Choroid plexus epithelial cell (primary cell): ENCODE data around the gene SMARCD3.

Experiments used
- DNase-seq: peaks from one replicate; pipeline ENCODE4 v3.0.0-alpha.2; 2010; ENCODE audit warnings: low read depth
- H3K4me3 ChIP-seq: 2 replicates; pipeline ENCODE4 v1.5.1; 2011; ENCODE audit warnings: low read depth, mild to moderate bottlenecking, control low read depth, low read length, moderate library complexity
- TF ChIP-seq, protein P1 (sequence below): conservative IDR thresholded peaks from 2 replicates; pipeline ENCODE4 v1.5.1; 2011; ENCODE audit warnings: low read depth, mild to moderate bottlenecking, control low read depth, inconsistent platforms, low read length, moderate library complexity

SMARCD3 gene

DNA sequence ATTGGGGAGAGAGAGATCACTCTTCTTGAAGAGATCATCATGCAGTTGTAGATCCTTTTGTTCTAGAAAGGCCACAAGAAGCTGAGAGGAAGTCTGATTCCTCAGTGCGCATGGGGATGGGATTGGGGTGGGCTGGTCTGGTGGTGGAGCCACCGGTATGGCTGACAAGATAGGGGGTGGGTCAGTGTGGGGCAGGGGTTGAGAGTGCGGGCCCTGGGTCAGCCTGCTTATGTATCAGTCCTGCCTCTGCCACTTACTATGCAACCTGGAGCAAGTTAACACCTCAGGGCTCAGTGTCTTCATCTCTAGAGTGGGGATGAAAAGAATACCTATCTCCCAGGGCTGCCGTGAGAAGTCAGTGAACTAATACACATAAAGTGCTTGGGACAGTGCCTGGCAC, 8.0 kb downstream of the SMARCD3 start:
- TF ChIP-seq, protein P1, sequence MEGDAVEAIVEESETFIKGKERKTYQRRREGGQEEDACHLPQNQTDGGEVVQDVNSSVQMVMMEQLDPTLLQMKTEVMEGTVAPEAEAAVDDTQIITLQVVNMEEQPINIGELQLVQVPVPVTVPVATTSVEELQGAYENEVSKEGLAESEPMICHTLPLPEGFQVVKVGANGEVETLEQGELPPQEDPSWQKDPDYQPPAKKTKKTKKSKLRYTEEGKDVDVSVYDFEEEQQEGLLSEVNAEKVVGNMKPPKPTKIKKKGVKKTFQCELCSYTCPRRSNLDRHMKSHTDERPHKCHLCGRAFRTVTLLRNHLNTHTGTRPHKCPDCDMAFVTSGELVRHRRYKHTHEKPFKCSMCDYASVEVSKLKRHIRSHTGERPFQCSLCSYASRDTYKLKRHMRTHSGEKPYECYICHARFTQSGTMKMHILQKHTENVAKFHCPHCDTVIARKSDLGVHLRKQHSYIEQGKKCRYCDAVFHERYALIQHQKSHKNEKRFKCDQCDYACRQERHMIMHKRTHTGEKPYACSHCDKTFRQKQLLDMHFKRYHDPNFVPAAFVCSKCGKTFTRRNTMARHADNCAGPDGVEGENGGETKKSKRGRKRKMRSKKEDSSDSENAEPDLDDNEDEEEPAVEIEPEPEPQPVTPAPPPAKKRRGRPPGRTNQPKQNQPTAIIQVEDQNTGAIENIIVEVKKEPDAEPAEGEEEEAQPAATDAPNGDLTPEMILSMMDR = no peak
- H3K4me3 ChIP-seq = no peak overlapping the region
- no peak for DNase-seq

- TF ChIP-seq, protein P1 = no peak
- H3K4me3 ChIP-seq = no peak overlapping the region
- DNase-seq = no peak
Measured at GRCh38 chr7:151239837-151240459, 8.5 kb downstream of the SMARCD3 start.

DNA sequence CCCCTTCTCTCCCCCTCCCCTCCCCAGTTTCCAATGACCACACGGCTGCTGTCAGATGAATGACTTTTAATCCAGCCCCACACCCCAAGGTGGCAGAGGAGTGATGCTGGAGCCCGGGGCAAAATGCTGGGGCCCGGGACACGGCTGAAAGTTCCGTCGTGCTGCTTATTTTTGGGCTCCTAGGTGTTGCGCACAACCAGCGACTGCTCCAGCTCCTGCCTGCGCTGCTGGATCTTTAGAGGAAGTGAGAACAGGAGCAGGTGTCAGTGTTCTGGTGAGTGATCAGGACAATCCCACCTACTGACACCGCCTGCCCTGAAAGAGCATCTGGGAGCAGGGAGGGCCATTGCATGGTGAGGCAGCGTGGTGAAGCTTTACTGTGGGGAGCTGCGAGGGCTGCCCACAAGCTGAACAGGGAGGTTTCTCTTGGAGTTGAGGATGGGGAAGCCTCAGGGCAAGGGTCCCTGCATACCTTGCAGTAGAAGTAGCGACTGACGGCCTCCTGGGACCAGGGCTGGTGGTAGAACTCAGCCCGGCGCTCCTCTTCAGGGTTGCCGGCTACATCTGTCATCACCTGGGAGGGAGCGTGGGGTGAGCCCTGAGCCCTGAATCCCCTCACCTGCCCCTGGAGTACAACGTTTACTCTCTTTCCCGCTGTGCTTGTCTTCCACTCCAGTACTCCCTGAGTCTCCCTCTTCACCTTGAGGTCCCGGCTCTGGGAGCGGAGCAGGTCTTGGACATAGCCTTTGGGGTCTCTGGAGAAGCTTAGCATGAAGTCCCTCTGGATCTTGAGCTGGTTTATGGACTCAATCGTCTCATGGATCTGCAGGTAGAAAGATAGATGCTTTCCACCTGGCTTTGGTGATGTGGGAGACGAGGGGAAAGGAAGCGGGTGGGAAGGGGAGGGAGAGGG, 9.3 kb downstream of the SMARCD3 start:
- no peak overlapping the region for H3K4me3 ChIP-seq
- TF ChIP-seq, protein P1 = no peak
- DNase-seq = no peak

DNA sequence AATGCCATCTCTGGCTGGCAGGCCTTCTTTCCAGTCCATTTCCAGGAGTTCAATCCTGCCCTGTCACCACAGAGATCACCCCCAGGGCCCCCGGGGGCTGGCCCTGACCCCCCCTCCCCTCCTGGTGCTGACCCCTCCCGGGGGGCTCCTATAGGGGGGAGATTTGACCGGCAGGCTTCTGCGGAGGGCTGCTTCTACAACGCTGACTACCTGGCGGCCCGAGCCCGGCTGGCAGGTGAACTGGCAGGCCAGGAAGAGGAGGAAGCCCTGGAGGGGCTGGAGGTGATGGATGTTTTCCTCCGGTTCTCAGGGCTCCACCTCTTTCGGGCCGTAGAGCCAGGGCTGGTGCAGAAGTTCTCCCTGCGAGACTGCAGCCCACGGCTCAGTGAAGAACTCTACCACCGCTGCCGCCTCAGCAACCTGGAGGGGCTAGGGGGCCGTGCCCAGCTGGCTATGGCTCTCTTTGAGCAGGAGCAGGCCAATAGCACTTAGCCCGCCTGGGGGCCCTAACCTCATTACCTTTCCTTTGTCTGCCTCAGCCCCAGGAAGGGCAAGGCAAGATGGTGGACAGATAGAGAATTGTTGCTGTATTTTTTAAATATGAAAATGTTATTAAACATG, 10.2 kb downstream of the SMARCD3 start:
- DNase-seq = no peak
- no peak overlapping the region for H3K4me3 ChIP-seq
- TF ChIP-seq, protein P1 = no peak

GRCh38 chr7:151237244-151238189, 11.0 kb downstream of the SMARCD3 start:
- TF ChIP-seq, protein P1 = no peak
- no peak overlapping the region for H3K4me3 ChIP-seq
- DNase-seq = no peak

DNA sequence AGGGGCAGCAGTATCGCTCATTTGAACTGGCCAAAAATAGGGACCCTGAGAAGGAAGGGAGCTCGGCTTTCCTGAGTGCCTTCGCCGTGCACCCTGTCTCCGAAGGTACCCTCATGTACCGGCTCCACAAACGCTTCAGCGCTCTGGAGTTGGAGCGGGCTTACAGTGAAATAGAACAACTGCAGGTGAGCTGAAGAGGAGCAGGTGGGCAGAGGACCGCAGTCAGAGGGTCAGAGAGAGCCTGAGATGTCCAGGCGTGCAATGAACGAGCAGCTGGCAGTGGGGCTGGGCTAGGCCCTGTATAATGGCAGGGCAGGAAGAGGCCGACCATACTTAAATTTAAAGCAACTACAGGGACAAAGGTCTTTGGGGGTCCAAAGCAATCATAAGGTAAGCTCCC, 12.1 kb downstream of the SMARCD3 start:
- no peak overlapping the region for H3K4me3 ChIP-seq
- DNase-seq = no peak
- TF ChIP-seq, protein P1 = no peak
